GM10248 (cell line): Measurements from ENCODE around the gene MAP3K9.

Experiments
- CTCF ChIA-PET: fragments of 300-600 bp; sonication (Branson Sonifier 250); formaldehyde crosslinking; extraction: SDS; loops from one replicate; lab custom pipeline; 2021; ENCODE audit warnings: antibody characterized with exemption; lab: Yijun Ruan, JAX
- POLR2A ChIA-PET: fragments of 350-650 bp; sonication (Branson Sonifier 250); formaldehyde crosslinking; extraction: SDS; loops from one replicate; lab custom pipeline; 2020; ENCODE audit warnings: antibody characterized with exemption; lab: Yijun Ruan, JAX
- DNase-seq: peaks from one replicate; pipeline ENCODE4 v3.0.0; 2012; ENCODE audit errors: extremely low spot score
- CTCF ChIP-seq: IDR thresholded peaks from 2 replicates; pipeline ENCODE4 v1.5.1; 2012; ENCODE audit warnings: mild to moderate bottlenecking, low read depth; ENCODE audit errors: extremely low read depth, missing control alignments, control extremely low read depth

Gene MAP3K9

GRCh38 chr14:70702161-70702560 is 107.2 kb downstream of the MAP3K9 start:
- no peak for DNase-seq
- POLR2A ChIA-PET = no interaction called here
- CTCF ChIA-PET = interaction anchor here (1.0 to 5.5 kb wide), 7 partner anchors 9 to 116 kb away, joined by 3 to 26 read pairs (median 3); no protein-coding TSS in a partner anchor
- no peak for TF ChIP-seq CTCF

- ChIA-PET POLR2A (no interaction called here), CTCF (interaction anchor here (1.0 to 5.5 kb wide), 4 partner anchors 8 to 23 kb away, joined by 3 to 26 read pairs (median 8); no protein-coding TSS in a partner anchor)
- no peak for DNase-seq
- TF ChIP-seq CTCF = no peak
These were observed 107.7 kb downstream of the MAP3K9 start for GRCh38 chr14:70701610-70702009.

- TF ChIP-seq CTCF = no peak
- ChIA-PET CTCF (interaction anchor here (5.5 kb wide), 1 partner anchor 13 kb away, joined by 26 read pairs; no protein-coding TSS in a partner anchor), POLR2A (no interaction called here)
- no peak for DNase-seq
These were observed 108.2 kb downstream of the MAP3K9 start for GRCh38 chr14:70700955-70701585.

- CTCF ChIA-PET = interaction anchor here (2.6 to 5.5 kb wide), 2 partner anchors 10 to 14 kb away, joined by 8 to 26 read pairs; no protein-coding TSS in a partner anchor
- POLR2A ChIA-PET = no interaction called here
- no peak for DNase-seq
- TF ChIP-seq CTCF = no peak
These were observed 109.7 kb downstream of the MAP3K9 start for GRCh38 chr14:70699646-70700045.

- CTCF ChIA-PET = interaction anchor here (2.6 to 5.5 kb wide), 2 partner anchors 11 to 16 kb away, joined by 8 to 26 read pairs; no protein-coding TSS in a partner anchor
- no peak for DNase-seq
- no peak for TF ChIP-seq CTCF
- POLR2A ChIA-PET = interaction anchor here (0.6 kb wide), 1 partner anchor 1961 kb away, joined by 3 read pairs; no protein-coding TSS in a partner anchor
These were observed 111.0 kb downstream of the MAP3K9 start for GRCh38 chr14:70698288-70698687.

- TF ChIP-seq CTCF = no peak
- DNase-seq = no peak
- POLR2A ChIA-PET = no interaction called here
- CTCF ChIA-PET = interaction anchor here (2.6 to 5.5 kb wide), 2 partner anchors 12 to 16 kb away, joined by 8 to 26 read pairs; no protein-coding TSS in a partner anchor
These were observed 111.6 kb downstream of the MAP3K9 start for GRCh38 chr14:70697701-70698100.
